Neuron (in vitro differentiated cells): ENCODE measurements around the gene GPD2.

ENCODE experiments used
- H2AFZ ChIP-seq: one replicate; pipeline ENCODE4 v1.6.1; 2013; ENCODE audit warnings: low read depth, mild to moderate bottlenecking, inconsistent platforms, low read length, moderate library complexity
- H3K27me3 ChIP-seq: one replicate; pipeline ENCODE4 v1.6.1; 2013; ENCODE audit warnings: low read length; ENCODE audit not compliant: insufficient read depth
- H3K36me3 ChIP-seq: one replicate; pipeline ENCODE4 v1.6.1; 2013; ENCODE audit warnings: low read length; ENCODE audit not compliant: insufficient read depth
- H3K4me1 ChIP-seq: one replicate; pipeline ENCODE4 v1.6.1; 2013; ENCODE audit warnings: low read length; ENCODE audit not compliant: insufficient read depth
- H3K4me3 ChIP-seq: 2 replicates; pipeline ENCODE4 v1.5.1; 2013; ENCODE audit warnings: mild to moderate bottlenecking, low read length, moderate library complexity
- H3K9me3 ChIP-seq: one replicate; pipeline ENCODE4 v1.6.1; 2013; ENCODE audit warnings: low read length

Gene GPD2

DNA sequence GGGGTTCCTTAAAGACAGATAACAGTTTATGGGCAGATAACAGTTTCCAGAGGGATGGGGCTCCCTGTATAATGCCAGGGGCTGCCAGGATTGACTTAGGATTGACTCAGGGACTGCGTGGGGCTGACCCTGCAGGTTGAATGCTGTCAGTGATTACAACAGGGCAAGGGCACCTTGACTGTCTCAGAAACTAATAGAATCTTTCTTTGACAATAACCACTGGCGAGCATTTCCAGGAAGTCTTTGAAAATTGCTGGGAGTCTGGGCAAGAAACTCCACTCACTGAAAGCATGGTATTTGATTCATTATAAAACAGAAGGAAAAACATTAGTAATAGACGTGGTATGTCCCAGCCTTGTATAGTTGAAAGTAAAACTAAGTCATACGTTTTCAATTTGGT lies 101.0 kb downstream of the GPD2 start:
- Histone ChIP-seq H3K9me3 (peaks cover 2% of the 10 kb centered on the region), H3K4me3 (no peak overlapping the region), H2AFZ (no peak overlapping the region), H3K4me1 (peaks cover 3% of the 10 kb centered on the region), H3K36me3 (no peaks in the 10 kb centered on the region), H3K27me3 (no peaks in the 10 kb centered on the region)

- Histone ChIP-seq H3K4me3 (no peak overlapping the region), H3K4me1 (peaks cover 3% of the 10 kb centered on the region), H3K9me3 (peaks cover 2% of the 10 kb centered on the region), H3K27me3 (no peaks in the 10 kb centered on the region), H3K36me3 (no peaks in the 10 kb centered on the region), H2AFZ (no peak overlapping the region)
These were observed 101.9 kb downstream of the GPD2 start for GRCh38 chr2:156538083-156538504.

GRCh38 chr2:156539086-156539860 lies 103.1 kb downstream of the GPD2 start:
- H3K36me3 ChIP-seq = no peaks in the 10 kb centered on the region
- peaks cover 3% of the 10 kb centered on the region for H3K4me1 ChIP-seq
- no peak overlapping the region for H3K4me3 ChIP-seq
- no peaks in the 10 kb centered on the region for H3K9me3 ChIP-seq
- H3K27me3 ChIP-seq = no peaks in the 10 kb centered on the region
- H2AFZ ChIP-seq = no peak overlapping the region

DNA sequence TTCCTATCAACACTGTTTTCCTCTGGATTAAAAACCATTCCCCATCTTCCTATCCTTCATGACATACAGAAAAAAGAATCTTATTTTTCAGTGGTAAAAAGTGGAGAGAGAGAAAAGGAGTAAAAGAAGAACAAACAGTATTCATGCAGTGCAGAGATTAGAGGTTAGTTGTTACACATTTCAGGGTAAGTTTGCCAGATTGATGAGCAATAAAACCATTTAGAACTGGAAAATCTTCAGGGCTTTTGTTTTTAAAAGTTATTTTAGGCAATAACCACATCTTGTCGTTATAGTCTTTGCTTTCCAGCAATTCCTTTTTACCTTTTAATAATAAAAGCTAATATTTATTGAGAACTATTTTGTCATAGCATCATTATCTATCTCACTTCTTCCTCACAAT lies 104.5 kb downstream of the GPD2 start:
- H3K4me3 ChIP-seq = no peak overlapping the region
- no peak overlapping the region for H2AFZ ChIP-seq

DNA sequence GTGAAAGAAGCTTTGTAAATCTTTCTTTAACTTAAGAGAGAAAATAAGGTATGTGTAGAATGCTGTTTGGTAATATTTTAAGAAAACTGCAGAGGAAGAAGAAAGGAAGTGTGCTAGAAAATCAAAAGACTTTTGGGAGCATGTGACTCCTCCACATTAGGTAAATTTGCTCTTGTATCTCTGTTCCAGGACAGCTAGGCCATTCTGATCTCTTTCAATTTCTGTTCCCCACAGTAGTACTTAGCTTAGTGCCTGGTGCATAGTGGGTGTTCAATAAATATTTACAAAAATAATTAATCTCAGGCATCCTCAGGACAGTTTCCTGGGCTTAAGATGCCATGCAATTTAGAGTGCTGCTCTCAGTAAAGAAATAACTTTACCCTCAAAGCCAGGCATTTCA lies 105.0 kb downstream of the GPD2 start:
- no peak overlapping the region for H3K4me3 ChIP-seq
- no peak overlapping the region for H2AFZ ChIP-seq
- H3K4me1 ChIP-seq = peaks cover 3% of the 10 kb centered on the region
- no peaks in the 10 kb centered on the region for H3K36me3 ChIP-seq
- H3K27me3 ChIP-seq = no peaks in the 10 kb centered on the region
- no peaks in the 10 kb centered on the region for H3K9me3 ChIP-seq

More for the DNA sequence above, 104.5 kb downstream of the GPD2 start:
- H3K27me3 ChIP-seq = no peaks in the 10 kb centered on the region
- H3K36me3 ChIP-seq = no peaks in the 10 kb centered on the region
- peaks cover 3% of the 10 kb centered on the region for H3K4me1 ChIP-seq
- no peaks in the 10 kb centered on the region for H3K9me3 ChIP-seq

GRCh38 chr2:156541706-156542105 lies 105.5 kb downstream of the GPD2 start:
- Histone ChIP-seq H3K36me3 (no peaks in the 10 kb centered on the region), H3K4me1 (peaks cover 3% of the 10 kb centered on the region), H3K9me3 (no peaks in the 10 kb centered on the region), H3K27me3 (no peaks in the 10 kb centered on the region), H2AFZ (no peak overlapping the region), H3K4me3 (no peak overlapping the region)

DNA sequence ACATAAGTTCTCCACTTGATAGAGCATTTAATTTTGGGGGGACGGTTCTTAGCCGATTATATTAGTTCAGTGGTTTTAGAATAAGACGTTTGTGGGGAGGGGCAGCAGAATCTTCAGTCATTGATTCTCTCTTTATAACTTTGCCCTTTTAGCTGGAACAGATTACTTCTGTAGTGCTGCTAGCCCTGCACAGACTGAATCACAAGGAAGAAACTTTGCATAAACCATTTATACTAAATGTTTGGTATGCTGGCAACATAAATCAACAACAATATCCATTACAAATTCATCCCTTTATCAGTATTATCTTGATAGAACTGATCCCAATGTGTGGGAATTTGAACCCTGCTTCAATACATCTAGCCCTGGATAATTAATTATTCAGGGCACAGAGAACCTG lies 112.2 kb downstream of the GPD2 start:
- H3K9me3 ChIP-seq = no peaks in the 10 kb centered on the region
- no peak overlapping the region for H3K4me3 ChIP-seq
- H2AFZ ChIP-seq = no peak overlapping the region
- peaks cover 2% of the 10 kb centered on the region for H3K4me1 ChIP-seq
- H3K27me3 ChIP-seq = no peaks in the 10 kb centered on the region
- no peaks in the 10 kb centered on the region for H3K36me3 ChIP-seq

DNA sequence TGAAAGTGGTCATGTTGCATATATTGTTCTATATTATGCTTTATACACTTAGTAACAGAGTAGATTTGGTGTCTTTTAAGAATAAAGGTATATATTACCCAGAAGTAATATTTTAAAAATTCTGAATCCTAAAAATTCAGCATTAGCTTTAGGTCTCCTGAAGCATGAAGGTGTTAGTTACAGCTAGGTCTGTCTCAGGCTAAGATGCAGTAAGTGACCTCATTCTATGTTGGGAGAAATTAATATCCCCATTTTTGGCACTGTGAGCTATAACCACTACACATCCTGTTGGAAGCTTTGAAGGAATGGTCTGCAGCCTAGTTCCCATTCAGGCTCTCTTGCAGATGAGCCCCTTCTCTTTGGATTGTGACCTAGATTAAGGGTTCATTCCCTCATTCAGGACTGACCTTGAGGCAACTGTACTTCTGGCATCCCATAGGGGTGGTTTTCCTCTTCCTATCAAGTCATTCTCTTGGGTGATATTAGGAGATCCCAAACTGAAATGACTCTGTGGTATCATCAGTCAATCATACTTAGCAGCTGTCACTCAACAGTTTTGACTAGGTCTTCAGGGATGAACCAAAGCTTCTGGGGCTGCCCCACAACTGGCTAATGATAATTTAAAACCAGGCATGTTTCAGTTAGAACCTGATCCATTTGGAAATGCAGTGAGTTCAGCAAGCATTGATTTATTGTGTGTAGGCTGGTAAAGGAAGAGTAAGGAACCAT lies 117.7 kb downstream of the GPD2 start:
- H3K4me1 ChIP-seq = peaks cover 2% of the 10 kb centered on the region
- no peaks in the 10 kb centered on the region for H3K36me3 ChIP-seq
- no peak overlapping the region for H2AFZ ChIP-seq
- H3K4me3 ChIP-seq = no peak overlapping the region
- H3K27me3 ChIP-seq = no peaks in the 10 kb centered on the region
- no peaks in the 10 kb centered on the region for H3K9me3 ChIP-seq

- no peaks in the 10 kb centered on the region for H3K27me3 ChIP-seq
- no peak overlapping the region for H2AFZ ChIP-seq
- H3K4me1 ChIP-seq = no peaks in the 10 kb centered on the region
- no peaks in the 10 kb centered on the region for H3K36me3 ChIP-seq
- no peak overlapping the region for H3K4me3 ChIP-seq
- no peaks in the 10 kb centered on the region for H3K9me3 ChIP-seq
These were observed 125.1 kb downstream of the GPD2 start for GRCh38 chr2:156561326-156561725.

DNA sequence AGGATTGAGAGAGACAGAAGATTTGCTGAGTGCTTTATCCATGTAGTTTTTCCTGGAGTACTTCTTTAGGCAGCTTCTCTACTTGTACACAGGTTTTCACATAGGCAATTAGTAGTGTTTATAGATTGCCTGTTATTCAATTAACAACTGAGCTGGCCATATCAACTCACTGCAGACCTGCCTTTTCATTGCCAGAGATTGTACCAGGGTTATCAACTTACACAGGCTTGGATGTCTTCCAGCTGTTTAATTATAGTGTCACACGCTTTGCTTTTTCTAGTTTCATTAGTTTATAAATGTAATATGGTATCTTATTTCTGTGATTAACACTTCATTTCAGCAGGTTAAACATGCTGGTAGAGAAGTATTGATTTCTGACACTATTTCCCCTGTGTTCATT lies 125.9 kb downstream of the GPD2 start:
- Histone ChIP-seq H3K4me1 (no peaks in the 10 kb centered on the region), H3K4me3 (no peak overlapping the region), H3K9me3 (no peaks in the 10 kb centered on the region), H3K27me3 (no peaks in the 10 kb centered on the region), H3K36me3 (no peaks in the 10 kb centered on the region), H2AFZ (no peak overlapping the region)

DNA sequence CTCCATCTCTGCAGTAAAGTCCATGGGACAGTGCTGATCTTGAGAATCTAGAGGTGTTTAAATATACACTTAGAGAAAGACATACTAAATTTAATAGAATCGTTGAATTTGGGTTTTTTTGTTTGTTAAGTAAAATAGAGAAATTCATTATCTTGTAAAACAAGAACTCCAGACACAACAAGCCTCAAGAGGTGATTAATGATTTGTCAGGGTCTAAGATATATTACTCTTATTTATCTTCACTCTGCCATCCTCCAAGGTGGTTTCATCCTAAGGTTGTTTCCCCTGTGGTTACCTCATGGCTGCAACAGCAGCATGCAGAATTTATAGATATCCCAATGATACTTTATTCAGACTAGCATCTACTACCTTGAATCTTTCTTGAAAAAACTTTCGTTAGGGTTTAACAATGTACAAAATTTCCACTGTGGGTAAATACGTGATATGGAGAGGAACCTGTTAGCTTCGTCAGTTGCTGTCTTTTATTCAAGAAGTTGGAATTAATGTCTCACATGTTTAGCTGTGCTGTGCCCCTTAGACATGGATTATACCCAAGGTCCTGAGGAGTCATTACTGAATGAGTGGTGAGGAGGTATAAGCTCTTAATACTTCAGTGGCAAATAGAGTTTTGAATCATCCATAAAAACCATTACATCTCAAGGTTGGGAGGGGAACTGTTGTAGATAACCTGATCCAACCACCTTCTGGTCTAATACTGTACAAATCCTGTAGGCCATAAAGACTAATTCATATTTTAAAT lies 128.0 kb downstream of the GPD2 start:
- Histone ChIP-seq H3K27me3 (no peaks in the 10 kb centered on the region), H3K36me3 (no peaks in the 10 kb centered on the region), H3K4me3 (no peak overlapping the region), H2AFZ (no peak overlapping the region), H3K4me1 (no peaks in the 10 kb centered on the region), H3K9me3 (no peaks in the 10 kb centered on the region)

GRCh38 chr2:156565066-156565710 lies 129.0 kb downstream of the GPD2 start:
- Histone ChIP-seq H3K9me3 (no peaks in the 10 kb centered on the region), H3K4me3 (no peak overlapping the region), H2AFZ (no peak overlapping the region), H3K27me3 (no peaks in the 10 kb centered on the region), H3K4me1 (no peaks in the 10 kb centered on the region), H3K36me3 (no peaks in the 10 kb centered on the region)

- no peaks in the 10 kb centered on the region for H3K4me1 ChIP-seq
- no peak overlapping the region for H3K4me3 ChIP-seq
These were observed 137.5 kb downstream of the GPD2 start for GRCh38 chr2:156573710-156574109.

More at GRCh38 chr2:156573710-156574109, 137.5 kb downstream of the GPD2 start:
- no peaks in the 10 kb centered on the region for H3K27me3 ChIP-seq
- H2AFZ ChIP-seq = no peak overlapping the region
- H3K36me3 ChIP-seq = no peaks in the 10 kb centered on the region
- no peaks in the 10 kb centered on the region for H3K9me3 ChIP-seq
